Stimulated activated CD4-positive, alpha-beta T cell treated with anti-CD3 and anti-CD28 coated beads, Interleukin-1b, Interleukin-23, amount 100 ng/mL, for 4 hours (primary cell): ENCODE data around the gene ERVH48-1.
A peak's percentile ranks its signal among the peaks of the same experiment; 100 is the strongest.
"Not testable (repeated sequence)": the region's sequence is repeated elsewhere in the genome, so short reads cannot be mapped to it uniquely, and the experiment has no call there.

Experiments used
- DNase-seq, 2 donors: peaks; one replicate each; pipeline ENCODE4 v3.0.0-alpha.2; 2020; ENCODE audit warnings: low read depth in 2 of 2

ERVH48-1 gene

GRCh38 chr21:42939582-42940413 is 14.4 kb upstream of the ERVH48-1 start:
- DNase-seq = no peak

GRCh38 chr21:42938606-42938995 is 13.2 kb upstream of the ERVH48-1 start:
- DNase-seq = not testable (repeated sequence)

DNA sequence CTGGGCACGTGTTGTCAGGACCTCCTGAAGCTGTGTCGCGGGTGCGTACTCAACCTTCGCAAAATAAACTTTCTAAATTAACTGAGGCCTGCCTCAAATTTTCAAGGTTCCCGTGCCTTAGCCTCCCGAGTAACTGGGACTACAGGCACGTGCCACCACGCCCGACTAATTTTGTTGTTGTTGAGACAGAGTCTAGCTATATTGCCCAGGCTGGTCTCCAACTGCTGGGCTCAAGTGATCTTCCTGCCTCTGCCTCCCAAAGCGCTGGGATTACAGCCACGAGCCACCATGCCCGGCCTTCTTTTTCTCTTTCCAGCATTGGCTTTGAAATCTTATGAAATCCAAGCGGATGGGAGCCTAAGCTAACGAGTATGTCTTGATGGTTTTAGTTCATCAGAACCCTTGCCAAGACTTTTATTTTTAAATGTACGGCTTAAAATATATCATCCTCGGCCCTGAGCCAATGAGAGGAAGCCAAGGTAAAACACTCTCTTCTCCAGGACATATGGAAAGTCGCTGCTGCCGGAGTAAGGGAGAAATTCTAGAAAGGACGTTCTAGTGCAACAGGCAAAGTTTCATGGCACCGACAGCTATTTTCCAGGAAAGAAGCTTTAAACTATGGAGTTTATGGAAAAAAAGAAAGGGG is 12.7 kb upstream of the ERVH48-1 start:
- DNase-seq = no peak

DNA sequence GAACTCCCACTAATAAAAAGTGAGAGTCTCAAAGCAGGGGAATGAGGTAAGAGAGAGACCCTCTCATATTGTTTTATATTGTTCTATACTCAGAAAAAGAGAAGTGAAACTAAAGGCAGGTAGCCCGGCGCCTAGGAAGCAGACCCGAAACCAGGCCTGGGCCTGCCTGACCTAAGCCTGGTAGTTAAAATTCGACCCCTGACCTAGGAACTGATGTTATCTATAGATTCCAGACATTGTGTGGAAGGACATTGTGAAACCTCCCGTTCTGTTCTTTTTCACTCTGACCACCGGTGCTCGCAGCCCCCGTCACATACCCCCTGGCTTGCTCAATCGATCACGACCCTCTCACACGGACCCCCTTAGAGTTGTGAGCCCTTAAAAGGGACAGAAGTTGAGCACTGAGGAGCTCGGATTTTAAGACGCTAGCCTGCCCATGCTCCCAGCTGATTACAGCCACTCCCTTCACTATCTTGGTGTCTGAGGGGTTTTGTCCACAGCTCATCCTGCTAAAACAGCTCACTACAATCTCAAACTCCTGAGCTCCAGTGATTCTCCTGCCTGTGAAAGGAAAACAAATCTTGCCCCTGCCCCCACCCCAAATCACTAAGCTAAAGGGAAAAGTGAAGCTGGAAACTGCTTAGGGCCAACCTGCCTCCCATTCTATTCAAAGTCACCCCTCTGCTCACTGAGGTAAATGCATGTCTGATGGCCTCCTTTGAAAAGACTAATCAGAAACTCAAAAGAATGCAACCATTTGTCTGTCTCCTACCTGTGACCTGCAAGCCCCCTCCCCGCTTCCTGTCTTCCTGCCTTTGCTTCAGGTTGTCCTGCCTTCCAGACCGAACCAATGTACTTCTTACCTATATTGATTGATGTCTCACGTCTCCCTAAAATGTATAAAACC is 11.9 kb upstream of the ERVH48-1 start:
- DNase-seq = not testable (repeated sequence)

- not testable (repeated sequence) for DNase-seq
Measured at GRCh38 chr21:42936360-42936759, 10.9 kb upstream of the ERVH48-1 start.

- DNase-seq = not testable (repeated sequence)
Measured at GRCh38 chr21:42933973-42934372, 8.5 kb upstream of the ERVH48-1 start.

GRCh38 chr21:42933137-42933970 is 7.9 kb upstream of the ERVH48-1 start:
- not testable (repeated sequence) for DNase-seq

- DNase-seq = not testable (repeated sequence)
Measured at GRCh38 chr21:42932378-42933136, 7.1 kb upstream of the ERVH48-1 start.

- no peak for DNase-seq
Measured at GRCh38 chr21:42931560-42932235, 6.3 kb upstream of the ERVH48-1 start.

GRCh38 chr21:42929969-42930368 is 4.5 kb upstream of the ERVH48-1 start:
- DNase-seq = no peak

- not testable (repeated sequence) for DNase-seq
Measured at GRCh38 chr21:42927474-42928200, 2.2 kb upstream of the ERVH48-1 start.

- no peak for DNase-seq
Measured at GRCh38 chr21:42924433-42924751, 1.0 kb downstream of the ERVH48-1 start.

- peak; percentile 34 to 57 for DNase-seq
Measured at GRCh38 chr21:42923553-42924432, 1.6 kb downstream of the ERVH48-1 start.

DNA sequence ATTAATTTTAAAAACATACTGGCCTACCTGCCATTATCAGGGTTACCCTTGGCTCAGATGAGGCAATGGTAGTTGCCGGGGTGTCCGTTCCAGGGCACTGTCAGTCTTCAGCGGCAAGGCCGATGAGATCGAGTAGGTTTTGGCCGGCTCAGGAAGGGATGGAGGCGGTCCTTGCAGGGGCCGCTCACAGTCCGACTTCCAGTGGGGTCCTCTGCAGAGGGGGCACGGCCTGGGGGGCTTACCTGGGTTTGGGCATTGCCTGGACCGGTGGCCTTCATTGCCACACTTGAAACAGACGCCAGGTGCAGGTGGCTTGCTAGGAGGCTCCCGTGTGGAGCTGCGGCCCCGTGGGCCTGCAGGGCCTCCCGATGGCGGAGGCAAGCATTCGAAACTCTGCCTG is 2.5 kb downstream of the ERVH48-1 start:
- DNase-seq = no peak

- no peak for DNase-seq
Measured at GRCh38 chr21:42921927-42922326, 3.5 kb downstream of the ERVH48-1 start.

DNA sequence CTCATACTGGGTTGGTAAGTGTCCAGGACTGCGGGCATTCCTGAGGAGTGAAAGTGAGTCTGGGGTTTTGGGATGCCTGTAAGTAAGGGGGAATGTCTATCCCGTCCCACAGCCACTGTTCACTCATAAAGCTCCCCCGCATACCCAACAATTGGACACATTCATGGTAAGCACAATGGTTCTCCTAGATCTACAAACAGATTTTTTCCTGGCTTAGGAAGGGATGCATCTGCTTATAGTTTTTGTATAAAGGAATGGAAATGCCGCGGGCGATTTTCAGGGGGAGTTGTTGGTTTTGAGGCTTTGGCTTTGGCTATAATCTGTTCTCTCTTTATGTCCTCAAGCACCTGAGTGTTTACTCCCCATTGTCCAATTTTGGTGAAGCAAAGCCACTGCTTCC is 7.1 kb downstream of the ERVH48-1 start:
- no peak for DNase-seq

GRCh38 chr21:42913476-42913875 is 12.0 kb downstream of the ERVH48-1 start:
- DNase-seq = no peak

- DNase-seq = not testable (repeated sequence)
Measured at GRCh38 chr21:42911920-42912319, 13.5 kb downstream of the ERVH48-1 start.
